MG63 (cell line): ENCODE results near the gene KASH5. TPM values are rescaled to one million over a fixed set of nuclear protein-coding genes. Genes with fewer than 3 reads are reported as not detected.

Experiments used
- DNase-seq: peaks from one replicate; pipeline ENCODE4 v3.0.0-alpha.2; 2020
- H3K27me3 ChIP-seq: fragments of 250-450 bp; sonication (Bioruptor Pico); 2 replicates; pipeline ENCODE4 v1.5.1; 2020; ENCODE audit warnings: mild to moderate bottlenecking, moderate library complexity
- H3K36me3 ChIP-seq: fragments of 250-450 bp; sonication (Bioruptor Pico); 2 replicates; pipeline ENCODE4 v1.5.1; 2020; ENCODE audit warnings: mild to moderate bottlenecking, moderate library complexity
- H3K4me3 ChIP-seq: fragments of 250-450 bp; sonication (Bioruptor Pico); 2 replicates; pipeline ENCODE4 v1.5.1; 2020; ENCODE audit warnings: mild to moderate bottlenecking, moderate library complexity
- H3K9me3 ChIP-seq: fragments of 250-450 bp; sonication (Bioruptor Pico); 2 replicates; pipeline ENCODE4 v1.5.1; 2020; ENCODE audit warnings: mild to moderate bottlenecking, moderate library complexity
- total RNA-seq: library from RNA; depleted of rRNA; stranded (reverse); fragments of >200 nt; shearing (Covaris generic); gene quantifications from 2 replicates; pipeline ENCODE4 v1.2.3, GENCODE V29; 2014; ENCODE audit warnings: low replicate concordance; rRNA removed

KASH5 gene, protein sequence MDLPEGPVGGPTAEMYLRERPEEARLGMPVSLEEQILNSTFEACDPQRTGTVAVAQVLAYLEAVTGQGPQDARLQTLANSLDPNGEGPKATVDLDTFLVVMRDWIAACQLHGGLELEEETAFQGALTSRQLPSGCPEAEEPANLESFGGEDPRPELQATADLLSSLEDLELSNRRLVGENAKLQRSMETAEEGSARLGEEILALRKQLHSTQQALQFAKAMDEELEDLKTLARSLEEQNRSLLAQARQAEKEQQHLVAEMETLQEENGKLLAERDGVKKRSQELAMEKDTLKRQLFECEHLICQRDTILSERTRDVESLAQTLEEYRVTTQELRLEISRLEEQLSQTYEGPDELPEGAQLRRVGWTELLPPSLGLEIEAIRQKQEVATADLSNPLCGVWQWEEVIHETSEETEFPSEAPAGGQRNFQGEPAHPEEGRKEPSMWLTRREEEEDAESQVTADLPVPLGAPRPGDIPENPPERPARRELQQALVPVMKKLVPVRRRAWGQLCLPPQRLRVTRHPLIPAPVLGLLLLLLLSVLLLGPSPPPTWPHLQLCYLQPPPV
- not detected in 2 replicates for total RNA-seq

DNA sequence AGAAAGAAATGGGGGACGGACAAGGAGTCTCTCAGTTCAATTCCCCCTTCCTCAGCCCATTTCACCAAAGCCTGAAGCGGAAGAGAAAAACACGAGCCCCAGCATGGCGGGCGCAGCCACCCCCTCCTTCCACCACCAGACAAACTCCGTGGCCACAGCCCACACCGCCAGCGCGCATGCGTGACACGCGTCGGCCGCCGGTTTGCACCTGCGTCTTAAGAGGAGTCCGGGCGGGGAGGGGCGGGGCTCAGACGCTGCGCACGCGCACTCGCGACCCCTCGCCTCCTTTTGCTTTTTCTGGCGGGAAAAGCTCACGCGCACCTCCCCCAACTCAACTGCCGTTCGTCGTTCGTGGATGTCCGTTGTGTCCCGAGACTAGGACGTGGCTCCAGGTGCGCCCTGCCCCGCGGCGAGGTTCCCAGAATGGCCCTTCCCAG, at the start of gene KASH5:
KASH5 (plus strand) TSS at position 314 of the 437 bp plus-strand sequence. CDS start 2,635 bp downstream, outside the sequence.
- H3K36me3 ChIP-seq: no peaks in the 10 kb centered on the region
- peak; percentile 34 for DNase-seq
- peaks cover 5% of the 10 kb centered on the region for H3K9me3 ChIP-seq
- no peak within 1 kb of the TSS for H3K4me3 ChIP-seq
- H3K27me3 ChIP-seq: peaks cover 14% of the 10 kb centered on the region

DNA sequence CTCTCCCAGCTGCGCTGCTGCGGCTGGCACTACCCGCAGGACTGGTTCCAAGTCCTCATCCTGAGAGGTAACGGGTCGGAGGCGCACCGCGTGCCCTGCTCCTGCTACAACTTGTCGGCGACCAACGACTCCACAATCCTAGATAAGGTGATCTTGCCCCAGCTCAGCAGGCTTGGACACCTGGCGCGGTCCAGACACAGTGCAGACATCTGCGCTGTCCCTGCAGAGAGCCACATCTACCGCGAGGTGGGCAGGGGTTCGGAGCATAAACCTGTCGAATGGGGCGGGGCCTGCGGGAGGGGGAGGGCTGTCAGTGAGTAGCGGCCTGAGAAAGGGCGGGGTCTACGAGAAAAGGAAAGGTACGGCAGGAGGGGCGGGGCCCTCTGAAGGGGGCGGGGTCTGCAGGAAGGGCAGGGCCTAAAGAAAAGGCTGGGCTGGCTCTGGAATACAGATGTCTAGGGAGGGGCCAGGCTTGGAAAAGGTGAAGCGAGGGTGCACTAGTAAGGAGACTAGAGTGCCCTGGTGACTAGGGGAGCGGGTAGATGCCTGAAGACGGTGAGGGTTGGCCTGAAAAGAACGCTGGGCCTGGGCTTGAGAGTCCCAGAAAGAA, 49.3 kb upstream of the KASH5 start:
- H3K27me3 ChIP-seq: no peaks in the 10 kb centered on the region
- H3K36me3 ChIP-seq: no peaks in the 10 kb centered on the region
- no peak overlapping the region for H3K4me3 ChIP-seq
- H3K9me3 ChIP-seq: no peaks in the 10 kb centered on the region
- DNase-seq: peak; percentile 16

DNA sequence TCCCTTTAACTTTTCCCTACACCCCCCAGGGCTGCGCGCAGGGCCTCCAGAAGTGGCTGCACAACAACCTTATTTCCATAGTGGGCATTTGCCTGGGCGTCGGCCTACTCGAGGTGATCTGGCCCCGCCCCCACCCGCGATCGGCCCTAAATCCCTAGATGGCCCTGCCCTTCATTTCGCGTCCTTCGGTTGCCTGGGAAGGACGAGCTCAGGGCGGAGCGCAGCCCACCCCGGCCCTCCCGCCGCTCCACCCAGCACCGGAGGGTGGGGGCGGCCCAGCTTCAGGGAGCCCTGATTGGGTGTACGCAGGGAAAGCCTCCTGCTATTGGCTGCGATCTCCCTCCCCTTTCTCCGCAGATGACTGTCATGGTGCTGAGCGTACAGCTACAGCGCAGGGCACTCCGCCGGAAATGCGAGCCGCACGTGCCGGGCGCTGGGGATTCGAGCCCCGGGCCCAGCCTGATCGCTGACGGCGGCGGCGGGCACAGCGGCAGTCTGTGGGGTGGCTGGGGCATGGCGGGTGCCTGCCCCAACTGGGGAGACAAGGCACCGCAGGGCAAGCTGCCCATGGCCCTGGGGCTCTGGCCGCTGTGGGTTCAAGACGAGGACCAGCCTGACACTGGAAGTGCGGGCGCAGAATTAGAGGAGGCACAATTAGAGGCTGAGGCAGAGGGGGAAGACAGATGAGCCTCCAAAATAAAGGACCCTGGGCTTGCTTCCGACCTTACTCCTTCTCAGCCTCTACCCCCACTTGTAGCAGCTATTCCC, 48.6 kb upstream of the KASH5 start:
- H3K4me3 ChIP-seq: no peak overlapping the region
- H3K9me3 ChIP-seq: no peaks in the 10 kb centered on the region
- DNase-seq: peak; percentile 28

DNA sequence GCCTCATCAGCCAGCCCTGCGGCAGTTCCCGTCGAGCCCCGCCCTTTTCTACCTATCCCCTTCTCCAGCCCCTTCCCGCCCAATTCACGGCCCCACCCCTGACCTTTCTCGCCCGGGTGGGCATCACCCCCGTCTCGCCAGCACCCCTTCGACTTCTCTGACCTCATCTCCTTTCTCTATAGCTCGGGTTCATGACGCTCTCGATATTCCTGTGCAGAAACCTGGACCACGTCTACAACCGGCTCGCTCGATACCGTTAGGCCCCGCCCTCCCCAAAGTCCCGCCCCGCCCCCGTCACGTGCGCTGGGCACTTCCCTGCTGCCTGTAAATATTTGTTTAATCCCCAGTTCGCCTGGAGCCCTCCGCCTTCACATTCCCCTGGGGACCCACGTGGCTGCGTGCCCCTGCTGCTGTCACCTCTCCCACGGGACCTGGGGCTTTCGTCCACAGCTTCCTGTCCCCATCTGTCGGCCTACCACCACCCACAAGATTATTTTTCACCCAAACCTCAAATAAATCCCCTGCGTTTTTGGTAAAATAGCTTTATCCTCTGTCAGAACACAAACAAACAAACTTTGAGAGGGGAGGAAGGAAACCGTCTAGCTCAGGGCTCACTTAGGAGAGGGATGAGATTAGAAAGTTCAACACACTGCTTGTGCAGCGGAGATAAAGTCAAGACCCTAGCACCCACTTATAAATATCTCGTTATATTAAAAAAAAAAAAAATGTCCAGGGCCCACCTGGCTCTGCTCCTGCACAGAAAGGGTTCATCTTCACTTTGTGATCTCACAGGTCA, 47.8 kb upstream of the KASH5 start:
- no peaks in the 10 kb centered on the region for H3K9me3 ChIP-seq
- no peaks in the 10 kb centered on the region for H3K27me3 ChIP-seq
- peak; percentile 14 for DNase-seq
- 0 out of 2 replicates have a peak, but pooled peaks cover 2% of the 10 kb centered on the region for H3K36me3 ChIP-seq
- no peak overlapping the region for H3K4me3 ChIP-seq

More for the DNA sequence above, 48.6 kb upstream of the KASH5 start:
- H3K36me3 ChIP-seq: no peaks in the 10 kb centered on the region
- no peaks in the 10 kb centered on the region for H3K27me3 ChIP-seq

DNA sequence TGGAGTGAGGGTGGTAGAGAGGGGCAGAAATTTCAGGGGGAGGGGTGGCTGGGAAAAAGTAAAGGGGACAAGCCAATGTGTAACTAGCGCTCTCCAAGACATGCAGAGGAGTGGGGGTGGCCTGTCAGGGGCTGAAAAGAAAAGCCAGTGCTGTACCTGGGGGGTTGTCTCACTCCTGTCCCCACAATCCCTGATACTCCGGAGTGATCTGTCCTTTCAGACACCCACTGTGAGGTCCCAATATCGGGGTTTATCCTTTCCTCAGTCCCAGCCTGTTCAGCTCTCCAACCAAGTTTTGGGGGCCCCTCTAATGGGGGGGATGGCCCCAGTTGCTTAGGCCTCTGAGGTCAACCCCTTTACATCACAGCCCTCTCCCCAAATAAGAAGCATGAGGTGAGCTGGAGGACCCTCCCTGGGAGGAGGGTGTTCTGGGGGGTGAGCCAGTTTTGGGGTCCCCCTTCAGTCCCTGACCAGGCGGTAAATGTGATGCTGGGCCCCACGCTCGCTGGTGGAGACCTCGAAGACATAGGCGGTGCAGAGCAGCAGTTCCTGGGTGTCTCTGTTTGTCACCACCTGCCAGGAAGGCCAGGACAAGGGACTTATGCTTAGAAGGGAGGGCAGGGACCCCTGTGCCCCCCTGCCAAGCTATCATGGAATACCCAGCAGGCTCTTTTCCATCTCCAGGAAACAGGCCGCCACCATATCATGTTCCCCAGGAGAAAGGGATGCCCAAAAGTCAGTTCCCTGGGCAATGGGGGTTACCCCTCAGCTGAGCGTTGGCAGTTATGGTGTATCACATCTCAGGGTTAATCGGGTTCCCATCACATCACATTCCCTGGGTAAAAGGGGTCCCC, 47.0 kb upstream of the KASH5 start:
- Histone ChIP-seq H3K27me3 (no peaks in the 10 kb centered on the region), H3K4me3 (no peak overlapping the region), H3K9me3 (no peaks in the 10 kb centered on the region), H3K36me3 (0 out of 2 replicates have a peak, but pooled peaks cover 2% of the 10 kb centered on the region)
- DNase-seq: no peak

DNA sequence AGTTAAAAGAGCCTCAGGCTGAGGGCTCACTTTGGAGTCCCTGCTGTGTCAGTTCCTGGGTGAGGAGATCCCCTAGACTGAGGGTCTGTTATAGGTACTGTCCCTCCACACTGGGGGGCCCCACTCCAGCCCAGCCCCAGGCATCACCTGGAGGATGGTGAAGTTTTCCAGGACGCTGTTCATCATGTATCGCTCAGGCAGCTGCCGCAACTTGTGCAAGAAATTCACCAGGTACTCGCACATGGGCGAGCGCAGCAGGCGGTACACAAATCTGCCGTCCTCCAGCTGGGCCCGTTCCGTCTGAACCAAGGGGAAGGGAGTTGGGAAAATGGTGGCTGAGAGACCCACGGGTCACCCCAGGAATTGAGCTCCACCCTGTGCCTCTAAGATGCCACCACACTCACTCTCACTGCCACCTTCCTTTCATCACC, 45.7 kb upstream of the KASH5 start:
- Histone ChIP-seq H3K9me3 (no peaks in the 10 kb centered on the region), H3K27me3 (no peaks in the 10 kb centered on the region), H3K36me3 (0 out of 2 replicates have a peak, but pooled peaks cover 2% of the 10 kb centered on the region), H3K4me3 (no peak overlapping the region)
- DNase-seq: no peak

DNA sequence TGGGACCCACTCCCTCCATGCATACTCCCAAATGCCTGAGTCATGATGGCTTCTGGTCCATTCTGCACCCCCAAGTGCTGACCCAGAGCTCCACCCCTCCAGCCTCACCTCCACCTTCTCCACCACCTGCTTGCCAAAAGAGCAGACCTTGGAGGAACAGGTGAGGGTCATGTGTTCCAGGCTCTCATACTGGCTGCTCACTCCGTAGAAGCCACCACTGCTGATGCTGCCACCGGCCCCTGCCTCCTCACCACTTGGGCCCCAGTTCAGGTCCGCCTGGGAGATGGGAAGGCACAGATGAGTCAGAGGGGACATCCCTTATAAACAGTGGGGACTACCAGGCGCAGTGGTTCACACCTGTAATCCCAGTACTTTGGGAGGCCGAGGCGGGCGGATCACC, 44.9 kb upstream of the KASH5 start:
- no peaks in the 10 kb centered on the region for H3K9me3 ChIP-seq
- 0 out of 2 replicates have a peak, but pooled peaks cover 5% of the 10 kb centered on the region for H3K36me3 ChIP-seq
- DNase-seq: no peak
- no peak overlapping the region for H3K4me3 ChIP-seq
- H3K27me3 ChIP-seq: no peaks in the 10 kb centered on the region

DNA sequence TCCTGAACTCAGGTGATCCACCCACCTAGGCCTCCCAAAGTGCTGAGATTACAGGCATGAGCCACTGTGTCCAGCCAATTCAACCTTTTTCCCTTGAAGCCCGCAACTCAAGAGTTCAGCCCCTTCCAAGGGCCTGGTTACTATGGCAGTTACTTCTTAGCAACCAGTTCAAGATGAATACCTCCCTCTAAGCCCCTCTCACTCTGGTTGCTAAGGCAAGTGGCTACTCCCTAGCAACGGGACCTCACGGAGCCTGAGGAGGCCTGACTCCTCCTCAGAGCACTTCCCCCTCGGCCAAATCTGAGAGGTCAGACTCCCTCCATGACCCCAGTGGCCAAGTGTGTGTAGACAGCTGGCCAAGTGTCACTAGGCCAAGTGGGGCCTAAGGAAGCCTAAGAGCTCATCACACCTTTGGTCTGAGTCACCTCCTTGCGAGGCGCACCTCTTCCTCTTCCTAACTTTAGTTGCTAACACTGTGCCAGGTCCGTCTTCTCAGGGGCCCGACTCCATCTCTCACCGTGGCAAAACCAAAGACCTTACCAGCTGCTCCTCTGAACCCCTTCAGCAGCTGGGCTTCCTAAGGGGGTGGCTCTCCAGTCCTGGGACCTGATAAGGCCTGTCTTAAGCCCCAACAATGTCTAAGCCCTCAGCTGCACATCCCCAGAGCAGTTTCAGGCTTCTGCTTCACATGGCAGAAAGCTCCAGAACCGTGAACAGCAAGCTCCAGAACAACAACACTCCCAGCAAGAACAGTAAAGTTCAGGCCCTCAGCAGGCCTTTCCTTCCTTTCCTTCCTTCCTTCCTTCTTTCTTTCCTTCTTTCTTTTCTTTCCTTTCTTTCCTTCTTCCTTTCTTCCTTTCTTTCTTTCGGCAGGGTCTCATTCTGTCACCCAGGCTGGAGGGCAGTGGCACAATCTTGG, 43.3 kb upstream of the KASH5 start:
- H3K4me3 ChIP-seq: no peak overlapping the region
- H3K36me3 ChIP-seq: peaks cover 9% of the 10 kb centered on the region; the same call in 1 of the 2 replicates
- H3K9me3 ChIP-seq: no peaks in the 10 kb centered on the region
- H3K27me3 ChIP-seq: no peaks in the 10 kb centered on the region
- DNase-seq: no peak

DNA sequence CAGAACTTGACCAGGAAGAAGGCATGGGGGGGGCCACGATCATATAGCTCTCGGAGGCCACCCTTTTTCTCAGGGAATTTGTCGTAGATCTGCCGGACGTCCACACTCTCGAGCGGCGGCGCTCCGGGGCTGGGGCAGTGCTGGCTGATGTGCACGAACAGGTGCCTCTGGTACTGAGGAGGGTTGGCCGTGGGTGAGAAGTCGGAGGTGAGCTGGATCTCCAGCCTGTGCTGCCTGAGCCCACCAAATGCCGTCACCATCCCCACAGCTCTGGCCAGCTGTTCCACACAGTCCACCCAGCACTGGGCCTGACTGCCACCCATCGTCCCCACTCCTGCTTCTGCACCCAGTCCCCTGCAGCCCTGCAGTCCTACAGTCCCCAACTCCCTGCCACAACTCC, 40.9 kb upstream of the KASH5 start:
- Histone ChIP-seq H3K9me3 (no peaks in the 10 kb centered on the region), H3K4me3 (no peak overlapping the region), H3K27me3 (no peaks in the 10 kb centered on the region), H3K36me3 (peaks cover 15% of the 10 kb centered on the region)
- DNase-seq: no peak

DNA sequence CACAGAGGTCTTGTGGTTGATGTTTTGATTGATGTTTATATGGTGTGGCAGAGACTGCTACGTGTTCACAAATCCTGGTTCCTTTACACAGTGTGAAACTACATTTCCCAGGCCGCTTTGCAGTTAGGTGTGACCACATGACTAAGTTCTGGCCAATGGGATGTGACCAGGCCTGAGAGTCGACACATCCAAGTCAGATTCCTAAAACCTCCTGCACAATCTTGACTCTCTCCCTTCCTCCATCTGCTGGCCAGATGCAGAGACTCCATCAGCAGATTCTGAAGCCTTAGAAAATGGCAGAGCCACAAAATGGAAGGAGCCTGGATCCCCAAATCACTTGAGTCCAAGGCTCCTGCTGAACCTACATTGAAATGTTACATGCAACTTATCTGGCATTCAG, 40.2 kb upstream of the KASH5 start:
- Histone ChIP-seq H3K27me3 (no peaks in the 10 kb centered on the region), H3K9me3 (no peaks in the 10 kb centered on the region), H3K36me3 (peaks cover 15% of the 10 kb centered on the region), H3K4me3 (no peak overlapping the region)
- DNase-seq: peak; percentile 35

DNA sequence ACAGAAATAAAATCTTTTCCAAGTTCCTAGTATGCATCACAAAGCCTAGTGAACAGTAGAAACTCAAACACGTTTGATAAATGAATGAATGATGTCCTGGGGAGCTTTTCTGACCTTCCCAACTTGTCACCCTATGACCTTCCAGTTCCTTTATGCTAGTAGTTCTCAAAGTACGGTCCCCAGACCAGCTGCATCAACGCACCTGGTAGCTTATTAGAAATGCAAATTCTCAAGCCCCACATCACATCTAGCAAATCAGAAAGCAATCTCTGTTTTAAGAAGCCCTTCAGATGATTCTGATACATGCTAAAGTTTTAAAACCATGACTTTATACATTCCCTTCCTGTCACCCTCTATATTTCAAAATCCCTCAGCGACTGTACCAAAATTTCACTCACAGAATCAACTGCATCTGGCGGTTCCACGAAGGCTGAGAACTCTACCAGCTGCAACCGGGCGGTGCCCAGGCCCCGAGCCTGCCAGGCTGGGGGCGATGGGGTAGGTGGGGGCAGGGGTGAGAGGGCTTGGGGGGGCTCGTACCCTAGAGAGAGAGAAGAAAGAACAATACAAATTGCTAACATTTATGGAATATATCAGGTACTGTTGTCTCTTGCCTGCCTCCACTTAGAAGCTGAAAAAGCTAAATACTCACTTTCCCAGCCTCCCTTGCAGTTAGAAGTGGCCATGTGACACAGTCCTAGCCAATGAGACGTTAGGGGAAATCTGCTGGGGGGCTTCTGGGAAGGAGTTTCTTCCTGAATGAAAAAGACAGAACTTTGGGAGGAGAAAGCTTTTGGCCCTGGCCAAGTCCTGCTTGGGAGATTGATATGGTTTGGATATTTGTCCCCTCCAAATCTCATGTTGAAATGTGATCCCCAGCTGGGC, 39.5 kb upstream of the KASH5 start:
- Histone ChIP-seq H3K4me3 (no peak overlapping the region), H3K36me3 (peaks cover 15% of the 10 kb centered on the region)
- DNase-seq: no peak

DNA sequence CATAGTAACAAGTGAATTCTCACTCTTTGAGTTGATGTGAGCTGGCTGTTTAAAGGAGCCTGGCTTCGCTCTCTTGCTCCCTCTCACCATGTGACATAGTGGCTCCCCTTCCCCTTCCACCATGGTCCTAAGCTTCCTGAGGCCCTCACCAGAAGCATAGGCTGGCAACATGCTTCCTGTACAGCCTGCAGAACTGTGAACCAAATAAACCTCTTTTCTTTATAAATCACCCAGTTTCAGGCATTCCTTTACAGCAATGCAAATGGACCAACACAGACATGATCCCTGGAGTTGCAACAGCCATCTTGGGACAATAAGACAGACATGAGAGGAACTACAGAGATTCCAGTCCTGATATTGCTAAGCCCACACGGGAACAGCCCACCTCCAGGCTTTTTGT, 38.5 kb upstream of the KASH5 start:
- Histone ChIP-seq H3K9me3 (no peaks in the 10 kb centered on the region), H3K36me3 (peaks cover 15% of the 10 kb centered on the region), H3K4me3 (no peak overlapping the region), H3K27me3 (no peaks in the 10 kb centered on the region)
- DNase-seq: no peak

More for the DNA sequence above, 39.5 kb upstream of the KASH5 start:
- no peaks in the 10 kb centered on the region for H3K27me3 ChIP-seq
- H3K9me3 ChIP-seq: no peaks in the 10 kb centered on the region

DNA sequence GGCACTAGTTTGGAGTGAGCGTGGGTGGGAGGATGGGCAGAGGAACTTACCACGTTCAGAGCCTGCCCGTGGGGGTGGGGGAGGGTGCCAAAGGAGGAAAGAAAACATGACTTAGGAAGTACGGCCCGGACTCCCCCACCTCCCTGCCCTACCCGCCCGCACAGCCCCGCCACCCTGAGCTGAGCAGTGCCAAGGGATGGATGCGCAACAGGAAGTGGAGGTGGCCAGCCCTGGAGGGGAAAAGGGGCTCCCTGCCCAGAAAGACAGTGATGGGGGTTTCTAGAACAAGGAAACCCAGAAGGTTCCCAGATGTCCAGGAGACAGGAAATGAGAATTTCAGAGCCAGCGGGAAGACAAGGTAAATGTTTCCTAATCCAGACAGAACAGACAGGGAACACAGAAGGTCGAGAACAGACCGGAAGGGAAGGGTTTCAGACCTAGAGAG, 32.1 kb upstream of the KASH5 start:
- H3K9me3 ChIP-seq: no peaks in the 10 kb centered on the region
- H3K36me3 ChIP-seq: no peaks in the 10 kb centered on the region; the same call in 1 of the 2 replicates
- no peak for DNase-seq
- no peak overlapping the region for H3K4me3 ChIP-seq
- no peaks in the 10 kb centered on the region for H3K27me3 ChIP-seq
